ENCODE measurements around the gene ZDHHC14. TPM values are rescaled to one million over a fixed set of nuclear protein-coding genes. Genes with fewer than 3 reads are reported as not detected.

ZDHHC14 gene
- total RNA-seq, 4 donors from 2014 or later, result 11.4 to 20.8 (median 15.6) TPM

DNA sequence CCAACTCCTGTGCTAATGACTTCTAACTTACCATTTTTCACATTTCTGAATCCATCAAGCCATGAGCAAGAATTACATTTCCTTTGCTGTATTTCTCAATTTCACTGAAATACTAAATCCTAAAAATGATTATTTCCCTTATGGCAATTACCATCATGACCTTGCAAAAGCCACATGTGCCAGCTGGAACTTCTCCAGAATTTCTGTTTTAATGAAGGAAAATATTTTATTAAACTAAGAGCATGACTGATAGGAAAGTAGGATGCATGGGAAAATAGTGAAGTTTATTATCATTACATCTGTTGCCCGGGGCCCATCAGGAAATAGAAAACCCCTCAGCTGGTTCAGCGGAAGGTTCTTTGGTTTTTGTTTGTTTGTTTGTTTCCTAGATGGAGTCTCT lies 43.2 kb upstream of the ZDHHC14 start:
- Histone ChIP-seq H3K4me1 (no peaks in the 10 kb centered on the region), H3K27me3 (no peaks in the 10 kb centered on the region), H3K36me3 (no peaks in the 10 kb centered on the region), H3K4me3 (no peak overlapping the region), H3K9me3 (no peaks in the 10 kb centered on the region), H3K27ac (no peak overlapping the region)
- TF ChIP-seq CTCF (IDR thresholded peaks at IDR 0.05) (no peak), EP300 (IDR thresholded peaks at IDR 0.05) (no peak), POLR2A (IDR thresholded peaks at IDR 0.05) (no peak)
- DNase-seq (ENCODE audit: low spot score in 2 of 2), result no peak
- 60 to 68% methylated on average over 2 of the region's 2 CpGs for WGBS, 2 donors

- WGBS, 2 donors, result 82 to 92% methylated on average over 1 of the region's 1 CpG
- Histone ChIP-seq H3K4me1 (no peaks in the 10 kb centered on the region), H3K27me3 (no peaks in the 10 kb centered on the region), H3K36me3 (no peaks in the 10 kb centered on the region), H3K27ac (no peak overlapping the region), H3K4me3 (no peak overlapping the region), H3K9me3 (no peaks in the 10 kb centered on the region)
- TF ChIP-seq POLR2A (IDR thresholded peaks at IDR 0.05) (no peak), EP300 (IDR thresholded peaks at IDR 0.05) (no peak), CTCF (IDR thresholded peaks at IDR 0.05) (no peak)
- no peak for DNase-seq (ENCODE audit: low spot score in 2 of 2)
These were observed 41.6 kb upstream of the ZDHHC14 start for GRCh38 chr6:157339432-157339831.

DNA sequence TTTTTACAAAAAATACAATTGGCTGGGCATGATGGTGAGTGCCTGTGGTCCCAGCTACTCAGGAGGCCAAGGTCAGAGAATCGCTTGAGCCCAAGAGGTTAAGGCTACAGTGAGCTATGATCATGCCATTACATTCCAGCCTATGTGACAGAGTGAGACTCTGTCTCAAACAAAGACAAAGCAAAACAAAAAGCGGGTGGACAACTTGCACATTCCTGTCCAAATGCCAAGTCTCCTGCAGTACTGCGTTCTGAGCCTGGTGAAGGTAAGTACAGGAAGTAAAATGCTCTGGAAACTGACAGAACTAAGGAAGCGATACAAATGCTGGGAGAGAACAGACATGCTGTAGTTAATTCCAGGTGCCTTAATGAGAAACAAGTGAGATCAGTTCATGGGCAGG lies 37.3 kb upstream of the ZDHHC14 start:
- no peak overlapping the region for H3K27ac ChIP-seq
- H3K4me1 ChIP-seq, result no peaks in the 10 kb centered on the region
- no peak overlapping the region for H3K4me3 ChIP-seq
- no peaks in the 10 kb centered on the region for H3K9me3 ChIP-seq
- 46 to 55% methylated on average over 4 of the region's 4 CpGs for WGBS, 2 donors
- TF ChIP-seq CTCF (IDR thresholded peaks at IDR 0.05) (no peak), EP300 (IDR thresholded peaks at IDR 0.05) (no peak), POLR2A (IDR thresholded peaks at IDR 0.05) (no peak)
- DNase-seq (ENCODE audit: low spot score in 2 of 2), result no peak
- H3K36me3 ChIP-seq, result no peaks in the 10 kb centered on the region
- no peaks in the 10 kb centered on the region for H3K27me3 ChIP-seq

- 68 to 70% methylated on average over 2 of the region's 2 CpGs for WGBS, 2 donors
- no peak for DNase-seq (ENCODE audit: low spot score in 2 of 2)
- no peaks in the 10 kb centered on the region for H3K4me1 ChIP-seq
These were observed 34.6 kb upstream of the ZDHHC14 start for GRCh38 chr6:157346373-157346772.

DNA sequence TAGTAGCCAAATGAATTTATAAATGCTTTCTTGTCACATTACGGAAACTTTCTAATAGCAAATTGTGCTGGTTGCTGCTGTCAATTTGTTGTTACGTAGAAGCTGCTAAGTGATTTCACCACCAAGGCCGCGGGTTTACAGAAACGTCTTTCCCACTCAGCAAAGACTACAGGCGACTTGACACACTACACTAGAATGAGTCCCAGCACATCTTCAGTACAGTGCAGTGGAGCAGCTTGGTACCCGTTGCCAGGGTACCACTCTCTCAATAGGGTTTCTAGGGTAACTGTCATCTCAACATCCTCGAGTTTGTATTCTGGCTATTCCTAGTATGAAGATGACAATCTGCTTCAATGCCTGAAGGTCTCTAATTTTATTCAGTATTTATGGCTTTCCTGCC lies 22.7 kb upstream of the ZDHHC14 start:
- Histone ChIP-seq H3K27me3 (no peaks in the 10 kb centered on the region), H3K27ac (no peak overlapping the region), H3K9me3 (no peaks in the 10 kb centered on the region), H3K36me3 (no peaks in the 10 kb centered on the region), H3K4me3 (no peak overlapping the region), H3K4me1 (no peaks in the 10 kb centered on the region)
- 86% methylated on average over 8 of the region's 8 CpGs for WGBS, 2 donors
- DNase-seq (ENCODE audit: low spot score in 2 of 2), result no peak
- TF ChIP-seq CTCF (IDR thresholded peaks at IDR 0.05) (no peak), EP300 (IDR thresholded peaks at IDR 0.05) (no peak), POLR2A (IDR thresholded peaks at IDR 0.05) (no peak)

More at GRCh38 chr6:157346373-157346772, 34.6 kb upstream of the ZDHHC14 start:
- TF ChIP-seq EP300 (IDR thresholded peaks at IDR 0.05), result no peak
- no peak for TF ChIP-seq CTCF (IDR thresholded peaks at IDR 0.05)
- TF ChIP-seq POLR2A (IDR thresholded peaks at IDR 0.05), result no peak
- Histone ChIP-seq H3K27ac (no peak overlapping the region), H3K27me3 (no peaks in the 10 kb centered on the region), H3K4me3 (no peak overlapping the region), H3K9me3 (peaks cover 0 to 8% (median 2%) of the 10 kb centered on the region in 4 donors), H3K36me3 (no peaks in the 10 kb centered on the region)
